Measurements from ENCODE around the gene VEPH1.

VEPH1 gene

DNA sequence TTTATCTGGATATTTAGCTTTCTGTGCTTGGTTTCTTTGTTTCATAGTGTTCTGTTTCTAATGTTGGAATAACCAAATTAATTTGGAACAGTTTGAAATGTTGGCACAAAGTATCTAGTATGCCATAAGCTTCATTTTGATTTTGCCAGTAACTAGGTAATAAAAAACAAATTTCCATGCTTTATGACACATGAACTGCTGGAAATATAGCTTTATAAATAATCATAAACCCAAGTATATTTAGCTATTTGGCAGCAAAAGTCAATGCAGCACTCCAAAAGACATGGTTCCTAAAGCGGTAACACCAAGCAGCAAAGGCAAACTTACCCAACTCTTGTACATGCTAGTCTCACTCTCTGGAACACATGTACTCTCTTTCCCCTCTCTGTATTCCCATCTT, 237.3 kb downstream of the VEPH1 start:
- no peak for TF ChIP-seq EZH2 (IDR thresholded peaks at IDR 0.05; ENCODE audit: borderline replicate concordance, low read depth, low read length, severe bottlenecking)
- TF ChIP-seq, protein P1, sequence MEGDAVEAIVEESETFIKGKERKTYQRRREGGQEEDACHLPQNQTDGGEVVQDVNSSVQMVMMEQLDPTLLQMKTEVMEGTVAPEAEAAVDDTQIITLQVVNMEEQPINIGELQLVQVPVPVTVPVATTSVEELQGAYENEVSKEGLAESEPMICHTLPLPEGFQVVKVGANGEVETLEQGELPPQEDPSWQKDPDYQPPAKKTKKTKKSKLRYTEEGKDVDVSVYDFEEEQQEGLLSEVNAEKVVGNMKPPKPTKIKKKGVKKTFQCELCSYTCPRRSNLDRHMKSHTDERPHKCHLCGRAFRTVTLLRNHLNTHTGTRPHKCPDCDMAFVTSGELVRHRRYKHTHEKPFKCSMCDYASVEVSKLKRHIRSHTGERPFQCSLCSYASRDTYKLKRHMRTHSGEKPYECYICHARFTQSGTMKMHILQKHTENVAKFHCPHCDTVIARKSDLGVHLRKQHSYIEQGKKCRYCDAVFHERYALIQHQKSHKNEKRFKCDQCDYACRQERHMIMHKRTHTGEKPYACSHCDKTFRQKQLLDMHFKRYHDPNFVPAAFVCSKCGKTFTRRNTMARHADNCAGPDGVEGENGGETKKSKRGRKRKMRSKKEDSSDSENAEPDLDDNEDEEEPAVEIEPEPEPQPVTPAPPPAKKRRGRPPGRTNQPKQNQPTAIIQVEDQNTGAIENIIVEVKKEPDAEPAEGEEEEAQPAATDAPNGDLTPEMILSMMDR (IDR thresholded peaks at IDR 0.05; ENCODE audit: borderline replicate concordance, extremely low read depth, low read length, poor library complexity, severe bottlenecking) = no peak
- H3K4me3 ChIP-seq (ENCODE audit: low read depth in 1 of 2, low read length in 2 of 2) = no peak overlapping the region
- no peak overlapping the region for H2AFZ ChIP-seq (ENCODE audit: low read depth, low read length)
- no peaks in the 10 kb centered on the region for H3K36me3 ChIP-seq (ENCODE audit: insufficient read depth, low read length)
- H3K9ac ChIP-seq (ENCODE audit: low read depth, low read length) = no peak overlapping the region
- no peak overlapping the region for H3K27ac ChIP-seq (ENCODE audit: low read length)
- no peaks in the 10 kb centered on the region for H3K9me3 ChIP-seq (ENCODE audit: insufficient read depth, low read length, severe bottlenecking)
- ATAC-seq (ENCODE audit: insufficient read depth, low read depth) = no peak
- H3K79me2 ChIP-seq (ENCODE audit: insufficient read depth, low read length) = no peaks in the 10 kb centered on the region
- H4K20me1 ChIP-seq (ENCODE audit: insufficient read depth, low read length) = no peaks in the 10 kb centered on the region
- no peaks in the 10 kb centered on the region for H3K27me3 ChIP-seq (ENCODE audit: insufficient read depth, low read length, poor library complexity)
- no peaks in the 10 kb centered on the region for H3K4me1 ChIP-seq (ENCODE audit: insufficient read depth, low read length)
- no peak for DNase-seq
- no peak overlapping the region for H3K4me2 ChIP-seq (ENCODE audit: insufficient read depth, low read length)

DNA sequence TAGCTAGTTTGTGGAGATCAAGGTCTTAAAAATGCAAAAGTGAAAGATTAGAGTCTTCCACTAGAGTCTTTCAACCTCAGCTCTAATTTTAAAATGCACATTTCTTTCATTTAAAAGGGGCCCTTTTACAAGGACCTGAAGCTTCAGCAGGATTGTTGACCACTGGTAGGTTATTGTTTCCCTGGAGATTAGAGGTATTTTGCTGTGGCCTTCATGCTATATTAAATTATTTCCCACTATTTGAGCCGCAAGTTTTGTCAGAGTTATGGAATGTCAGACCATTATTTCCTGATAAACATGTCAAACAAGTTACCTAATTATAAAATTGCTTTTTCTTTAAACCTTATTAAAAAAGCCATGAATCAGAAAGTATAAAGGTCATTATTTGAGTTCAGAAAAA, 240.2 kb downstream of the VEPH1 start:
- no peaks in the 10 kb centered on the region for H3K27me3 ChIP-seq (ENCODE audit: insufficient read depth, low read length, poor library complexity)
- DNase-seq (no peak), ATAC-seq (ENCODE audit: insufficient read depth, low read depth) (no peak)
- no peak overlapping the region for H3K4me2 ChIP-seq (ENCODE audit: insufficient read depth, low read length)
- H3K4me1 ChIP-seq (ENCODE audit: insufficient read depth, low read length) = no peaks in the 10 kb centered on the region
- H3K4me3 ChIP-seq (ENCODE audit: low read depth in 1 of 2, low read length in 2 of 2) = no peak overlapping the region
- H4K20me1 ChIP-seq (ENCODE audit: insufficient read depth, low read length) = no peaks in the 10 kb centered on the region
- no peaks in the 10 kb centered on the region for H3K79me2 ChIP-seq (ENCODE audit: insufficient read depth, low read length)
- TF ChIP-seq EZH2 (IDR thresholded peaks at IDR 0.05; ENCODE audit: borderline replicate concordance, low read depth, low read length, severe bottlenecking) = no peak
- TF ChIP-seq, protein P1 (IDR thresholded peaks at IDR 0.05; ENCODE audit: borderline replicate concordance, extremely low read depth, low read length, poor library complexity, severe bottlenecking) = no peak
- H3K9me3 ChIP-seq (ENCODE audit: insufficient read depth, low read length, severe bottlenecking) = no peaks in the 10 kb centered on the region
- H3K36me3 ChIP-seq (ENCODE audit: insufficient read depth, low read length) = no peaks in the 10 kb centered on the region
- no peak overlapping the region for H3K27ac ChIP-seq (ENCODE audit: low read length)
- H2AFZ ChIP-seq (ENCODE audit: low read depth, low read length) = no peak overlapping the region
- H3K9ac ChIP-seq (ENCODE audit: low read depth, low read length) = no peak overlapping the region

DNA sequence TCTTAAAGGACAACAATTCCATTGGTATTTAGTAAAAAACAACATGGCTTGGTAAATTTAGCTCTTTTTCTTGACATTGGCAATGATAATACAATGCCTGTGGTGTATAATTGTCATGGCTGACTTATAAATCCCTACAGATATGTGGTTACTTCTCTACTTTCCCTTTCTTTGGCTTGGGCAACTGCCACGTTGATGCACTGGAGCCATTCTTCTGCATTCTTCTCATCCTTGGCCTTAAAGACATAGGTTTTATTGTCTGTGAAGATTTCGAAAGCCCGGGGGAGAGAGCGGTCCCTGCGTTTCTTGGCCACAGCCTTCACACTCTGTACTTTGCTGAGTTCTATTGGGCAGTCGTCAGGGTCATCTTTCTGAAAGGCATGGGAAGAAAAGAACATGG, 242.2 kb downstream of the VEPH1 start:
- no peak overlapping the region for H3K27ac ChIP-seq (ENCODE audit: low read length)
- TF ChIP-seq, protein P1 (IDR thresholded peaks at IDR 0.05; ENCODE audit: borderline replicate concordance, extremely low read depth, low read length, poor library complexity, severe bottlenecking) = no peak
- TF ChIP-seq EZH2 (IDR thresholded peaks at IDR 0.05; ENCODE audit: borderline replicate concordance, low read depth, low read length, severe bottlenecking) = no peak

DNA sequence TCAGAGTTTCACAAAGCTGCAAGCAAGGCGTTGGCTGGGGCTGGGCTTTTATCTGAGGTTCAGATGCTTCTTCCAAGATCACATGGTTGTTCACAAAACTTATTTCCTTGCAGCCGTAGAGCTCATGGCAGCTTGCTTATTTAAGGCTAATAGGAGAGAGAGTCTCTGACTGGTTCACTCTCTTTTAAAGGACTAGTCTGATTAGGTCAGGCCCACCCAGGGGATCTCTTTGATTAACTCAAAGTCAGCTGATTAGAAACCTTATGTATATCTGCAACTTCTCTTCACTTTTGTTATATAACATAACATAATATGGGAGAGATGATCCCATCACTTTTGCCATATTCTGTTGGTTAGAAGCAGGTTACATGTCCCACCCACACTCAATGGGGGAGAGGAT, 243.4 kb downstream of the VEPH1 start:
- Histone ChIP-seq H3K4me1 (ENCODE audit: insufficient read depth, low read length) (no peaks in the 10 kb centered on the region), H3K36me3 (ENCODE audit: insufficient read depth, low read length) (no peaks in the 10 kb centered on the region), H3K9ac (ENCODE audit: low read depth, low read length) (no peak overlapping the region), H3K27ac (ENCODE audit: low read length) (no peak overlapping the region), H3K79me2 (ENCODE audit: insufficient read depth, low read length) (no peaks in the 10 kb centered on the region), H4K20me1 (ENCODE audit: insufficient read depth, low read length) (no peaks in the 10 kb centered on the region), H3K4me2 (ENCODE audit: insufficient read depth, low read length) (no peak overlapping the region), H3K9me3 (ENCODE audit: insufficient read depth, low read length, severe bottlenecking) (no peaks in the 10 kb centered on the region), H3K27me3 (ENCODE audit: insufficient read depth, low read length, poor library complexity) (no peaks in the 10 kb centered on the region), H2AFZ (ENCODE audit: low read depth, low read length) (no peak overlapping the region), H3K4me3 (ENCODE audit: low read depth in 1 of 2, low read length in 2 of 2) (no peak overlapping the region)
- no peak for ATAC-seq (ENCODE audit: insufficient read depth, low read depth)
- DNase-seq = no peak
- TF ChIP-seq, protein P1 (IDR thresholded peaks at IDR 0.05; ENCODE audit: borderline replicate concordance, extremely low read depth, low read length, poor library complexity, severe bottlenecking) = no peak
- no peak for TF ChIP-seq EZH2 (IDR thresholded peaks at IDR 0.05; ENCODE audit: borderline replicate concordance, low read depth, low read length, severe bottlenecking)

More for the DNA sequence above, 242.2 kb downstream of the VEPH1 start:
- no peaks in the 10 kb centered on the region for H3K27me3 ChIP-seq (ENCODE audit: insufficient read depth, low read length, poor library complexity)
- H2AFZ ChIP-seq (ENCODE audit: low read depth, low read length) = no peak overlapping the region
- H3K4me1 ChIP-seq (ENCODE audit: insufficient read depth, low read length) = no peaks in the 10 kb centered on the region
- H3K4me2 ChIP-seq (ENCODE audit: insufficient read depth, low read length) = no peak overlapping the region
- no peak overlapping the region for H3K9ac ChIP-seq (ENCODE audit: low read depth, low read length)
- no peaks in the 10 kb centered on the region for H3K36me3 ChIP-seq (ENCODE audit: insufficient read depth, low read length)
- H4K20me1 ChIP-seq (ENCODE audit: insufficient read depth, low read length) = no peaks in the 10 kb centered on the region
- DNase-seq (no peak), ATAC-seq (ENCODE audit: insufficient read depth, low read depth) (no peak)
- H3K9me3 ChIP-seq (ENCODE audit: insufficient read depth, low read length, severe bottlenecking) = no peaks in the 10 kb centered on the region
- H3K4me3 ChIP-seq (ENCODE audit: low read depth in 1 of 2, low read length in 2 of 2) = no peak overlapping the region
- H3K79me2 ChIP-seq (ENCODE audit: insufficient read depth, low read length) = no peaks in the 10 kb centered on the region

All from DND-41 (cell line).